Pancreas (tissue), 10 donors: ENCODE data around the gene SNTG2. TPM values are rescaled to one million over a fixed set of nuclear protein-coding genes. Genes with fewer than 3 reads are reported as not detected.

Source experiments
- ATAC-seq, 4 donors: fragments of 200-7000 bp; cut with Tn5 transposase; one replicate each; pipeline versions ENCODE4 v1.8.0 to v1.9.1; 2020; ENCODE audit warnings: mild to moderate bottlenecking in 4 of 4, moderate library complexity in 4 of 4
- DNase-seq, 6 donors: peaks; one replicate each; pipeline ENCODE4 v3.0.0-alpha.2; 2020
- FAIRE-seq: peaks from 2 replicates; lab custom pipeline; 2012; peaks lifted over from hg19 to GRCh38; lab: Jason Lieb, UNC
- H3K27ac ChIP-seq, 4 donors: fragments of 200-600 bp; sonication (generic); 1 replicate in 3 of 4; 2 replicates in 1 of 4; pipeline versions ENCODE4 v1.5.0 to v1.8.0; 2020
- H3K27me3 ChIP-seq, 4 donors: fragments of 200-600 bp; one replicate each; pipeline ENCODE4 v1.8.0; 2021
- H3K36me3 ChIP-seq, 3 donors: fragments of 200-600 bp; sonication (generic) in 1 of 3; one replicate each; pipeline versions ENCODE4 v1.5.0 to v1.8.0; 2020 to 2021
- H3K4me1 ChIP-seq, 3 donors: fragments of 200-600 bp; one replicate each; pipeline ENCODE4 v1.8.0; 2021
- H3K4me3 ChIP-seq, 4 donors: fragments of 200-600 bp; sonication (generic) in 2 of 4; one replicate each; pipeline versions ENCODE4 v1.5.0 to v1.8.0; 2020 to 2021
- H3K9me3 ChIP-seq, 4 donors: fragments of 200-600 bp; one replicate each; pipeline ENCODE4 v1.8.0; 2021
- WGBS, 2 donors: extraction: QIAGEN DNeasy Blood & Tissue Kit; methylation state at CpG; one replicate each; pipeline ENCODE4 v1.1.7; 2013; 5-methylcytosine and 5-hydroxymethylcytosine counted together
- intact Hi-C, 3 donors: fragments of 100-400 bp; cut with DNase I; formaldehyde crosslinking; loops; one replicate each; pipeline versions ENCODE4 v1.11.1 to v1.14.2; 2022
- polyA plus RNA-seq, 2 donors: library from polyadenylated mRNA; stranded (reverse); fragments of 200-250 nt; gene quantifications; one replicate each; pipeline ENCODE4 v1.2.3, GENCODE V29; 2013
- total RNA-seq, 6 donors: library from RNA; stranded (reverse); fragmentation: NEBNext Ultra II Directional in 4 of 6; extraction: Animal tissue kit (Norgen Biotek cat#: 25700) in 4 of 6; gene quantifications; one replicate each; pipeline versions ENCODE4 v1.2.1 to v1.2.4, GENCODE V29; 2021 to 2023
- TF ChIP-seq, protein P1 (sequence below), 4 donors: fragments of 200-600 bp; sonication (generic) in 3 of 4; IDR thresholded peaks; one replicate each; pipeline versions ENCODE4 v1.5.0 to v1.8.0; 2021; ENCODE audit warnings: antibody characterized with exemption in 4 of 4
- donor health status: healthy with polysubstance abuse.
- donor health status: DM: no; HTN: no; CAD: no; lungs with moderate emphysema.
- donor health status: DM: no; HTN: no; CAD: no.
- donor health status: control.
- donor health status: control.
- donor health status: Bipolar disorder and iron deficiency.
- donor health status: DM: yes; HTN: yes; CAD: no.
- donor health status: DM: no; HTN: no; CAD: no.
- donor health status: DM: no; HTN: no; CAD: no.
- donor health status: DM: yes; HTN: yes; CAD: no.

The SNTG2 gene
- total and polyA plus RNA-seq, 8 donors: 1.4 to 19.2 (median 4.6) TPM

DNA sequence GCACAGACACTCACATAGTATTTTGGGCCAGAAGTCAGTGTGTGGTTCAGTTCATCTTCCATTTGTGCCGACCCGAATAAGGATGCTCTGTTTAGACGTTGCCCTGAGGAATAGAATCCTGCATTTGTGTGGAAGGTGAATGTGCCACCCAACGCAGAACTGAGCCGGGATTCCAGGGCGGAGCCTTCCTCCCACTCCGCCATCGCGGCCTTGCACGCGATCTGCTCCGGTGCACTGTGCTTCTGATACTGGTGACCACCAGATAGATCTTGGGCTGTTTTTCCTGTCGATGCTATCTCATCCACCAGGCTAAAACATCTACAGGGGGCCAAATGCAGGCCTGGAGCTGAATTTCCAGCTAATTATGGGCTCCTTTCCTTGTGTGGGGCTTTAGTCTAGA is 29.6 kb upstream of the SNTG2 start:
- FAIRE-seq: no peak
- intact Hi-C loops: no loop called here
- Histone ChIP-seq H3K4me1 (no peaks in the 10 kb centered on the region), H3K36me3 (no peaks in the 10 kb centered on the region), H3K27me3 (no peaks in the 10 kb centered on the region), H3K9me3 (no peaks in the 10 kb centered on the region), H3K27ac (no peak overlapping the region), H3K4me3 (no peak overlapping the region)
- TF ChIP-seq, protein P1, sequence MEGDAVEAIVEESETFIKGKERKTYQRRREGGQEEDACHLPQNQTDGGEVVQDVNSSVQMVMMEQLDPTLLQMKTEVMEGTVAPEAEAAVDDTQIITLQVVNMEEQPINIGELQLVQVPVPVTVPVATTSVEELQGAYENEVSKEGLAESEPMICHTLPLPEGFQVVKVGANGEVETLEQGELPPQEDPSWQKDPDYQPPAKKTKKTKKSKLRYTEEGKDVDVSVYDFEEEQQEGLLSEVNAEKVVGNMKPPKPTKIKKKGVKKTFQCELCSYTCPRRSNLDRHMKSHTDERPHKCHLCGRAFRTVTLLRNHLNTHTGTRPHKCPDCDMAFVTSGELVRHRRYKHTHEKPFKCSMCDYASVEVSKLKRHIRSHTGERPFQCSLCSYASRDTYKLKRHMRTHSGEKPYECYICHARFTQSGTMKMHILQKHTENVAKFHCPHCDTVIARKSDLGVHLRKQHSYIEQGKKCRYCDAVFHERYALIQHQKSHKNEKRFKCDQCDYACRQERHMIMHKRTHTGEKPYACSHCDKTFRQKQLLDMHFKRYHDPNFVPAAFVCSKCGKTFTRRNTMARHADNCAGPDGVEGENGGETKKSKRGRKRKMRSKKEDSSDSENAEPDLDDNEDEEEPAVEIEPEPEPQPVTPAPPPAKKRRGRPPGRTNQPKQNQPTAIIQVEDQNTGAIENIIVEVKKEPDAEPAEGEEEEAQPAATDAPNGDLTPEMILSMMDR (IDR thresholded peaks at IDR 0.05): no peak
- WGBS, 2 donors: 74 to 87% methylated on average over 13 of the region's 13 CpGs
- ATAC-seq: no peak
- no peak for DNase-seq

DNA sequence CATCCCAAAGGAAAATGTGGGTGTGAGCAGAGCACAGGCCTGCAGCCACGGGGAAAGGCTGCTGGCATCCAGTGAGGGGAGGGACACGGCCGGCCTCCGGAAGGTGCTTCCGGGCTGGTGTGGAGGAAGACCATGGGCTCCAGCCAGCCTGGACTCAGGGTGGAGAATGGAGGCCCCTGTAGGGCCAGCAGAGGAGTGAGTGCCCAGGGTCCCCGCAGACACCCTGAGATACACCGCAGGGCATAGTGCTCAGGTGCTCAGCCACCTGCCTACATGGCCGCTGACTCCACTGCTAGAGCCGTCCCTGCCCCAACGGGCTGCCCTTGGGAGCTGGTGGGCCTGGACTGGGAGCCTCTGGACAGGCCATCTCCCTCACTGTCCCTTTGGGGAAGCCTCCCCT is 28.5 kb upstream of the SNTG2 start:
- 83 to 93% methylated on average over 10 of the region's 10 CpGs for WGBS, 2 donors
- Histone ChIP-seq H3K36me3 (no peaks in the 10 kb centered on the region), H3K27ac (no peak overlapping the region), H3K9me3 (no peaks in the 10 kb centered on the region), H3K4me3 (no peak overlapping the region), H3K27me3 (no peaks in the 10 kb centered on the region), H3K4me1 (no peaks in the 10 kb centered on the region)
- TF ChIP-seq, protein P1 (IDR thresholded peaks at IDR 0.05): no peak
- intact Hi-C loops: no loop called here
- no peak for FAIRE-seq
- DNase-seq: no peak
- no peak for ATAC-seq

DNA sequence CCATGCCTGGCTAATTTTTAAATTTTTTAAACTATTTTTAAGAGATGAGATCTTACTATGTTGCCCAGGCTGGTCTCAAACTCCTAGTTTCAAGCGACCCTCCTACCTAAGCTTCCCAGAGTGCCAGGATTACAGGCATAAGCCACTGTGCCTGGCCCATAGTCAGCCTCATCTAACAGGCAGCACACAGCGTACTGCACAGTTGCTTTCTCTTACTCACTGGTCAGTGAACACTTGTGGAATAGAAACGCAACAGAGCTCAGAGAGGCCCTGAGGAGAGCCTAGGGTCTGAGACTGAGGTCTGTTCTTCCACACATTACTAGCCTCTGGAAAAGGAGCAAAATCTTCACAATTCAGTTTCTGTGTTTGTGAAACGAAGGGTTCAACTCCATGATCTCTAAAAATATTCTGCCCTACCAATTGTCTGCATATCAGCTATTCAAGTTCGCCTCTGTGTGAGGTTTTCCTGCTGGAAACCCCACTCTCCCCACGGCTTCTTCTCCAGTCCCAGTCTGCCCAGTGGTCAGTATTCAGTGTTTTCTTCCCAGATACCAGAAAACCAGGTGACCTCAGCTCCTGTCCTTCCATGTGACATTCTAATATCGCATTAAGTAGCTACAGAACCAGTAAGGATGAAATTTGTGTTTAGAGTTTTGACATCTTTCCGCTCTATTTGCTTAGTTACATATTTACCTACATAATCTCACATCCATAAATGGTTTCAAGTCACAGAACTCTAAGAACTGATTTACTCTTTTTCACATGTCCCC is 26.6 kb upstream of the SNTG2 start:
- WGBS, 2 donors: 51 to 58% methylated on average over 8 of the region's 8 CpGs
- intact Hi-C loops: no loop called here
- FAIRE-seq: no peak

DNA sequence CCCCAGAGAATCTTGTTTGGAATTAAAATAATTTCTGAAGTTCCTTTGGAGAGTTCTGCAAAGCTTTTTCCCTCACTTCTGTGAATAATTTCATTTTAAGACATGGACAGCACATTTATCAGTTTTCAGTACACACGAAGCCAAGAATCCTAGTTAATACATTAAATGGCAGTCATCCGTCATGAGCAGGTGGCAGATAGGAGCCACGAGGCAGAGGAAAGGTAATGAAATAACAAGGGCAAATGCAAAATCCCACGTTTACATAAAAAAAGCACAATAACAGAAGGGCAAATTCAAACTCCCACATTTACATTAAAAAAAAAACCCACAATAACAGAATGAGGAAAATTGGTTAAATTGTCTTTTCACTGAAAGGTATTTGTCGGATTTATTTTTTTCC is 25.9 kb upstream of the SNTG2 start:
- TF ChIP-seq, protein P1 (IDR thresholded peaks at IDR 0.05): no peak
- no peak overlapping the region for H3K4me3 ChIP-seq
- FAIRE-seq (no peak), ATAC-seq (no peak), DNase-seq (no peak)
- WGBS, 2 donors: 38 to 40% methylated on average over 5 of the region's 5 CpGs
- no peak overlapping the region for H3K27ac ChIP-seq
- no peaks in the 10 kb centered on the region for H3K36me3 ChIP-seq
- no peaks in the 10 kb centered on the region for H3K9me3 ChIP-seq
- intact Hi-C loops: no loop called here
- H3K27me3 ChIP-seq: no peaks in the 10 kb centered on the region
- no peaks in the 10 kb centered on the region for H3K4me1 ChIP-seq

More for the DNA sequence above, 26.6 kb upstream of the SNTG2 start:
- H3K4me1 ChIP-seq: no peaks in the 10 kb centered on the region
- H3K36me3 ChIP-seq: no peaks in the 10 kb centered on the region
- H3K4me3 ChIP-seq: no peak overlapping the region
- no peak for DNase-seq
- peak in 2 of 4 donors; percentile 57 to 82 for ATAC-seq
- no peak overlapping the region for H3K27ac ChIP-seq
- no peaks in the 10 kb centered on the region for H3K27me3 ChIP-seq
- H3K9me3 ChIP-seq: no peaks in the 10 kb centered on the region
- TF ChIP-seq, protein P1 (IDR thresholded peaks at IDR 0.05): no peak

DNA sequence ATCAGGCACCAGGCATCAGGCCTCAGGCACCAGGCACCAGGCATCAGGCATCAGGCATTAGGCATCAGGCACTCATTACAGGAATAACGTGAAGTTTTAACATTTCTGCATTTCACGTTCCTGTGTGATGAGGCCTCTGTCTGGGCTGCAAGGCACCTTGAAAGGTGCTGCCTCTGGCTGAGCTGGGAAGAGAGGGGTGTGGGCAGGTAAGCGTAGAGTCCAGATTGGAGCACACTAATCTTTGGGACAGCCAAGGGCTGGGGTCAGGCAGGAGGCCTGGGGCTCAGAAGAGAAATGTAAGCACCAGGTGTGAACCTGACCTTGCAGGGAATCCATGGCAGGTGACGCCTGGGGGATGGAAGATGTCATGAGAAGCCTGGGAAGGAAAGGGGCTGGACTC is 25.3 kb upstream of the SNTG2 start:
- no peak for FAIRE-seq
- intact Hi-C loops: no loop called here
- H3K4me1 ChIP-seq: no peaks in the 10 kb centered on the region
- ATAC-seq: no peak
- no peaks in the 10 kb centered on the region for H3K27me3 ChIP-seq
- TF ChIP-seq, protein P1 (IDR thresholded peaks at IDR 0.05): no peak
- H3K27ac ChIP-seq: no peak overlapping the region
- 78 to 79% methylated on average over 4 of the region's 4 CpGs for WGBS, 2 donors
- H3K9me3 ChIP-seq: no peaks in the 10 kb centered on the region
- DNase-seq: no peak
- H3K36me3 ChIP-seq: no peaks in the 10 kb centered on the region
- H3K4me3 ChIP-seq: no peak overlapping the region
